Measurements from ENCODE around the gene PIK3R4.

GRCh38 chr3:130705501-130705900 lies 41.1 kb downstream of the PIK3R4 start:
- no peak for TF ChIP-seq CTCF (IDR thresholded peaks at IDR 0.05)
- TF ChIP-seq POLR2AphosphoS5 (IDR thresholded peaks at IDR 0.05), result peak; percentile 38
